HEK293 (cell line): ENCODE results near the gene AK1.

Experiments
- CTCF ChIP-seq: fragments of 450-650 bp; formaldehyde crosslinking; IDR thresholded peaks from 2 replicates; pipeline ENCODE4 v1.5.1; 2016; ENCODE audit warnings: missing biosample characterization, missing genetic modification characterization
- PBX3 ChIP-seq: sonication (generic); formaldehyde crosslinking; IDR thresholded peaks from 2 replicates; pipeline ENCODE4 v1.8.1; 2022; ENCODE audit warnings: mild to moderate bottlenecking, moderate library complexity, missing genetic modification reagents
- REST ChIP-seq: fragments of 450-650 bp; formaldehyde crosslinking; IDR thresholded peaks from 2 replicates; pipeline ENCODE4 v1.5.1; 2016; ENCODE audit warnings: missing biosample characterization, missing genetic modification characterization
- YY2 ChIP-seq: fragments of 450-650 bp; formaldehyde crosslinking; IDR thresholded peaks from 2 replicates; pipeline ENCODE4 v1.5.1; 2016; ENCODE audit warnings: missing biosample characterization, missing genetic modification characterization
- ZBTB1 ChIP-seq: fragments of 450-650 bp; formaldehyde crosslinking; IDR thresholded peaks from 2 replicates; pipeline ENCODE4 v1.5.1; 2016; ENCODE audit warnings: missing biosample characterization, missing genetic modification characterization
- ZBTB17 ChIP-seq: fragments of 450-650 bp; formaldehyde crosslinking; IDR thresholded peaks from 2 replicates; pipeline ENCODE4 v1.5.1; 2016; ENCODE audit warnings: missing biosample characterization, missing genetic modification characterization
- ZNF174 ChIP-seq: fragments of 450-650 bp; formaldehyde crosslinking; IDR thresholded peaks from 2 replicates; pipeline ENCODE4 v1.5.0; 2017; ENCODE audit warnings: missing biosample characterization, mild to moderate bottlenecking, missing genetic modification characterization
- ZNF223 ChIP-seq: fragments of 450-650 bp; formaldehyde crosslinking; IDR thresholded peaks from 2 replicates; pipeline ENCODE4 v1.5.1; 2016; ENCODE audit warnings: missing biosample characterization, missing genetic modification characterization
- ZSCAN30 ChIP-seq: fragments of 450-650 bp; IDR thresholded peaks from 2 replicates; pipeline ENCODE4 v1.5.1; 2018; ENCODE audit warnings: missing biosample characterization, mild to moderate bottlenecking, missing genetic modification characterization, moderate library complexity

GRCh38 chr9:127905788-127906191 is 28.3 kb upstream of the AK1 start:
- no peak for TF ChIP-seq ZSCAN30 (tag by site-specific recombination)
- TF ChIP-seq ZBTB1 (tag by site-specific recombination) = no peak
- no peak for TF ChIP-seq PBX3 (CRISPR knock-in tag)
- TF ChIP-seq YY2 (tag by site-specific recombination) = no peak
- no peak for TF ChIP-seq ZBTB17 (tag by site-specific recombination)
- TF ChIP-seq REST = no peak
- TF ChIP-seq CTCF (tag by site-specific recombination) = no peak
- no peak for TF ChIP-seq ZNF223 (tag by site-specific recombination)
- no peak for TF ChIP-seq ZNF174 (tag by site-specific recombination)
